HepG2 (cell line): ENCODE data around the gene SEC24A. TPM values are rescaled to one million over a fixed set of nuclear protein-coding genes. Genes with fewer than 3 reads are reported as not detected.

Experiments
- CENPT ChIP-seq: sonication (generic); formaldehyde crosslinking; IDR thresholded peaks from 2 replicates; pipeline ENCODE4 v1.8.0; 2022; ENCODE audit warnings: low read depth, mild to moderate bottlenecking, moderate library complexity, missing genetic modification reagents
- IKZF5 ChIP-seq: IDR thresholded peaks from 2 replicates; pipeline ENCODE4 v1.6.1; 2018; ENCODE audit warnings: missing genetic modification reagents, mild to moderate bottlenecking, missing compliant biosample characterization
- KLF11 ChIP-seq: IDR thresholded peaks from 2 replicates; pipeline ENCODE4 v1.6.1; 2016; ENCODE audit warnings: missing compliant biosample characterization
- MIER2 ChIP-seq: IDR thresholded peaks from 2 replicates; pipeline ENCODE4 v1.6.1; 2016; ENCODE audit warnings: missing biosample characterization, missing genetic modification reagents
- MNT ChIP-seq: fragments of 450-650 bp; IDR thresholded peaks from 2 replicates; pipeline ENCODE4 v1.6.1; 2016
- NR2F1 ChIP-seq, 2 experiments: fragments of 450-650 bp in 1 of 2; formaldehyde crosslinking in 1 of 2; IDR thresholded peaks; 2 replicates each; pipeline versions ENCODE4 v1.5.0 to v1.6.1; 2016 to 2020; ENCODE audit warnings: mild to moderate bottlenecking in 1 of 2, missing compliant biosample characterization in 1 of 2, missing genetic modification reagents in 1 of 2, moderate library complexity in 1 of 2
- POLR2AphosphoS2 ChIP-seq: IDR thresholded peaks from 2 replicates; pipeline ENCODE4 v1.6.1; 2011; ENCODE audit warnings: low read depth, low read length, improper control_type of control experiment
- PREB ChIP-seq: sonication (generic); formaldehyde crosslinking; IDR thresholded peaks from 2 replicates; pipeline ENCODE4 v1.4.0; 2020; ENCODE audit warnings: missing genetic modification reagents
- ZMAT3 ChIP-seq: sonication (generic); formaldehyde crosslinking; conservative IDR thresholded peaks from 2 replicates; pipeline ENCODE4 v1.7.0; 2021; ENCODE audit warnings: missing genetic modification reagents
- ZNF143 ChIP-seq: sonication (generic); formaldehyde crosslinking; IDR thresholded peaks from 2 replicates; pipeline ENCODE4 v1.4.0; 2020; ENCODE audit warnings: missing genetic modification reagents
- ZNF24 ChIP-seq: fragments of 450-650 bp; IDR thresholded peaks from 2 replicates; pipeline ENCODE4 v1.6.1; 2017; ENCODE audit warnings: antibody characterized with exemption, mild to moderate bottlenecking
- ZNF256 ChIP-seq: sonication (generic); formaldehyde crosslinking; conservative IDR thresholded peaks from 2 replicates; pipeline ENCODE4 v1.4.0; 2020; ENCODE audit warnings: missing genetic modification reagents
- ZNF318 ChIP-seq: sonication (generic); formaldehyde crosslinking; IDR thresholded peaks from 2 replicates; pipeline ENCODE4 v1.4.0; 2020; ENCODE audit warnings: mild to moderate bottlenecking, missing genetic modification reagents
- polyA plus RNA-seq, 8 experiments: library from polyadenylated mRNA; depleted of rRNA in 3 of 8; stranded (reverse) in 7 of 8; unstranded in 1 of 8; fragments of >200 nt; fragmentation: Illumina TruSeq in 4 of 8; extraction: Trizol in 4 of 8; gene quantifications; 2 replicates each; pipeline versions ENCODE4 v1.2.1 to v1.2.3, GENCODE V29; 2011 to 2016; ENCODE audit warnings: low read depth in 4 of 8, missing spikeins in 1 of 8, mixed read lengths in 1 of 8; ENCODE audit not compliant: insufficient read depth in 1 of 8
- total RNA-seq, 5 experiments: library from RNA; depleted of rRNA; stranded (reverse); fragments of >200 nt; fragmentation: Illumina TruSeq; extraction: Trizol; gene quantifications; 2 replicates each; pipeline ENCODE4 v1.2.3, GENCODE V29; 2016; ENCODE audit warnings: low read depth in 1 of 5

SEC24A gene
- total and polyA plus RNA-seq, 2 of the 13 experiments (the other 11 are each of a cell fraction or from before 2014, with no cell fraction given) = 30.5 to 56.8 TPM

GRCh38 chr5:134738133-134738962, 89.8 kb downstream of the SEC24A start, which contains the start of gene CAMLG (continued):
- TF ChIP-seq MNT (peak; percentile 81), IKZF5 (CRISPR knock-in tag) (peak; percentile 85), ZNF24 (no peak), ZNF318 (CRISPR knock-in tag) (peak; percentile 61; the same call in 1 of the 2 replicates), ZNF143 (peak; percentile 77; the same call in 1 of the 2 replicates), ZMAT3 (CRISPR knock-in tag) (peak; percentile 77), POLR2AphosphoS2 (no peak), PREB (no peak), KLF11 (CRISPR knock-in tag) (peak; percentile 80; the same call in 1 of the 2 replicates), CENPT (CRISPR knock-in tag) (no peak; the same call in 1 of the 2 replicates), MIER2 (CRISPR knock-in tag) (peak; percentile 39; the same call in 1 of the 2 replicates), ZNF256 (CRISPR knock-in tag) (no peak), NR2F1 (CRISPR knock-in tag; IDR thresholded peaks at IDR 0.05) (no peak)
